ENCODE measurements around the gene TSHZ1.
A peak's percentile ranks its signal among the peaks of the same experiment; 100 is the strongest.

Gene TSHZ1

GRCh38 chr18:75267643-75268363 lies 57.2 kb downstream of the TSHZ1 start:
- FAIRE-seq = no peak
- DNase-seq (ENCODE audit: low spot score) = no peak

GRCh38 chr18:75268364-75268646 lies 57.7 kb downstream of the TSHZ1 start:
- DNase-seq (ENCODE audit: low spot score) = no peak
- no peak for FAIRE-seq

- no peak for DNase-seq (ENCODE audit: low spot score)
- no peak for FAIRE-seq
Observed at GRCh38 chr18:75269124-75269680, 58.6 kb downstream of the TSHZ1 start.

- FAIRE-seq (no peak), DNase-seq (ENCODE audit: low spot score) (no peak)
Observed at GRCh38 chr18:75269696-75270095, 59.1 kb downstream of the TSHZ1 start.

GRCh38 chr18:75271952-75272351 lies 61.4 kb downstream of the TSHZ1 start:
- DNase-seq (ENCODE audit: low spot score) (no peak), FAIRE-seq (no peak)

- DNase-seq (ENCODE audit: low spot score) (no peak), FAIRE-seq (no peak)
Observed at GRCh38 chr18:75273817-75274216, 63.2 kb downstream of the TSHZ1 start.

- FAIRE-seq = no peak
Observed at GRCh38 chr18:75275226-75275625, 64.6 kb downstream of the TSHZ1 start.

GRCh38 chr18:75276818-75277609 lies 66.4 kb downstream of the TSHZ1 start:
- FAIRE-seq = no peak
- DNase-seq (ENCODE audit: low spot score) = no peak

More at GRCh38 chr18:75275226-75275625, 64.6 kb downstream of the TSHZ1 start:
- no peak for DNase-seq (ENCODE audit: low spot score)

GRCh38 chr18:75277610-75277928 lies 67.0 kb downstream of the TSHZ1 start:
- FAIRE-seq = no peak
- no peak for DNase-seq (ENCODE audit: low spot score)

GRCh38 chr18:75279381-75279780 lies 68.8 kb downstream of the TSHZ1 start:
- no peak for FAIRE-seq
- no peak for DNase-seq (ENCODE audit: low spot score)

- no peak for DNase-seq (ENCODE audit: low spot score)
- no peak for FAIRE-seq
Observed at GRCh38 chr18:75280427-75281280, 70.1 kb downstream of the TSHZ1 start.

- FAIRE-seq (no peak), DNase-seq (ENCODE audit: low spot score) (no peak)
Observed at GRCh38 chr18:75282746-75283145, 72.1 kb downstream of the TSHZ1 start.

GRCh38 chr18:75283731-75284130 lies 73.1 kb downstream of the TSHZ1 start:
- FAIRE-seq = no peak
- no peak for DNase-seq (ENCODE audit: low spot score)

GRCh38 chr18:75284566-75284965 lies 74.0 kb downstream of the TSHZ1 start:
- no peak for FAIRE-seq
- no peak for DNase-seq (ENCODE audit: low spot score)

GRCh38 chr18:75285876-75286275 lies 75.3 kb downstream of the TSHZ1 start:
- DNase-seq (ENCODE audit: low spot score) (no peak), FAIRE-seq (no peak)

GRCh38 chr18:75287006-75287405 lies 76.4 kb downstream of the TSHZ1 start:
- no peak for DNase-seq (ENCODE audit: low spot score)
- no peak for FAIRE-seq

- DNase-seq (ENCODE audit: low spot score) (no peak), FAIRE-seq (no peak)
Observed at GRCh38 chr18:75287700-75288099, 77.1 kb downstream of the TSHZ1 start.

GRCh38 chr18:75289761-75290160 lies 79.2 kb downstream of the TSHZ1 start:
- FAIRE-seq = no peak
- no peak for DNase-seq (ENCODE audit: low spot score)

GRCh38 chr18:75290737-75291358 lies 80.3 kb downstream of the TSHZ1 start:
- no peak for FAIRE-seq
- no peak for DNase-seq (ENCODE audit: low spot score)

GRCh38 chr18:75291460-75291859 lies 80.9 kb downstream of the TSHZ1 start:
- FAIRE-seq (no peak), DNase-seq (ENCODE audit: low spot score) (no peak)

GRCh38 chr18:75293591-75293990 lies 83.0 kb downstream of the TSHZ1 start:
- DNase-seq (ENCODE audit: low spot score) (peak; percentile 34), FAIRE-seq (peak; percentile 27)
